CD4-positive, alpha-beta T cell treated with Interleukin-15 for 1 hour (primary cell): ENCODE measurements around the gene HTR4.

ENCODE experiments used
- DNase-seq: peaks from one replicate; pipeline ENCODE4 v3.0.0-alpha.2; 2020

HTR4 gene

DNA sequence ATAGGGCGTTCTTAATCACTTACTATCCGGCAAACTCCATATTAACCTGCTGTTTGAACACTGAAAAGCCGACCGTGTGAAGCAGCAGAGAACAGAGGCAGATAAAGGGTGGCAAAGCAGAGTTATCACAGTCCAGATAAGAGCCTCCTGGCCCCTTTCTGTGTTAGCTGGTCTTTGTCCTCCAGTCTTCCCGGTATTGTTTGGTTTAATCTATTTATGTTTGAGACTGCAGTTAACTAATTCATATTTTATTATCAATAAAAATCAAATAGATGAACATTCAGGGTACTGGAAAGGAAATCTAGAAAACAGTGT is 6.0 kb upstream of the HTR4 start:
- DNase-seq: no peak

DNA sequence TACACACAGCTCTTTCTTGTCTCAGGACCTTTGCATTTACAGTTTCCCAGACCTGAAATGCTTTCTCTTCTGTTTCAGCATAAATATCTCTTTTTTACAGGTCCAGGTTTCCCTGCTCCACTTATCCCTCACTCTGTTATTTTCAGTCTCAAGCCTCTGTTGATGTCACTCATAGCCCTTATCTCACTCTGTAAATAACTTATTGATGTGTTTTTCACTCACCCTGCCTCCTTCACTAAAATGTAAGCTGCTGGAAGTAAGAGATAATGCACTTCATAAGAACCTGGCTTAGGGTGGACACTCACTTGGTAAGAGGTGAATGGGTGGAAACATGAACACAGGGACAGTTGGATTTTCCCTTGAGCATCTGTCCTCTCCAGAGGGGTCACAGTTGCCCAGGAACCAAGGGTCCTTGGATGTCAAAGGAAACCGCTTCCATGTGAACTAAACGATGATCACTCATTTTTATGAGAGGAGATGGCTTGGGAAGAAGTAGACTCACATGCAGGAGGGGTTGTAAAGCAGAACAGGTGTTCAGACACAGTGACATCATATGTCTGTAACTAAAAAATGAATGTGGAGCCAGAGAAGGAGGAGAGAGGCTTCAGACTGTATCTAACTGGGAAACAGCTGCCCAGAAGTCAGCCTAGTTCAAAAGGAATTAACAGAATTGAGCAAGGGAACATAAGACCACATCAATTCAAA is 5.5 kb upstream of the HTR4 start:
- no peak for DNase-seq

DNA sequence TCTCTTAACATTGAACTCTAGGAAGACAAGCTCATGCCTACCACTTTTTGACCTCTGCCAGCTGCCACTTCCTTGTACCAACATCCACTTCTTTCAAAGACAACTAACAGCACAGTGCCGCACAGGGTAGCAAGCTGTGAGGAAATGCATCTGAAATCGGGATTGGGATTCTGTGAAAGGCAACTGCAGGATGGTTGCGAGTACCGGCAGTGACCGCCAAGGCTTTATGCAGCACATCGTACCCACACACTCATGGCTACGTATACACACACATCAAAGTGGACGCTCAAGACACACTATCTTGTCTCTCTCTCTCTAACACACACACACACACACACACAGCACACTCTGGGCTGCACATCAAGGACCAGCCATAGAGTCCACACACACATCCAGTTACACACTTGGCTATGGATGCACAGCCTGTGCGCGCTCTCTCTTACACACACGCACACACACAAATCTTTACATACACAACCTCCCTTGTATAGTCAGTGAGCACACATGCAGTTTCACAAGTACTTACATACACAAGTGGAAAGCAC is 964 bp downstream of the HTR4 start:
- DNase-seq: no peak

DNA sequence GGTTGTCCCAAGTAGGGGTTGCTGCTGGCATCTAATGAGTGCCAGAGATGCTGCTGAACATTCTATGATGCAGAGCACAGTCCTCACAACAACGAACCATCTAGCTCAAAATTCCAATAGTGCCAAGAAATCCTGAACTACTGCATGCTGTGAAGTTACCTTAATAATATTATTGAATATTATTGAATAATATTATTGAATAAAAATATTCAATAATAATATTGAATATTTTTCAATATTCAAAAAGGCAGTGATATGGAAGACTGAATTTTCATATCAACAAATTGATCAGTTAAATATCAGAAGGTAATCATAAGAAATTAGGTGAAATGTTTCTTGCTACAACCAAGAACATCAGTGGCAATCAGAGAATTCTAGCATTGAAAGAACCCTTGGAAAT is 2.8 kb downstream of the HTR4 start:
- no peak for DNase-seq

GRCh38 chr5:148645527-148645926 is 8.8 kb downstream of the HTR4 start:
- DNase-seq: no peak

DNA sequence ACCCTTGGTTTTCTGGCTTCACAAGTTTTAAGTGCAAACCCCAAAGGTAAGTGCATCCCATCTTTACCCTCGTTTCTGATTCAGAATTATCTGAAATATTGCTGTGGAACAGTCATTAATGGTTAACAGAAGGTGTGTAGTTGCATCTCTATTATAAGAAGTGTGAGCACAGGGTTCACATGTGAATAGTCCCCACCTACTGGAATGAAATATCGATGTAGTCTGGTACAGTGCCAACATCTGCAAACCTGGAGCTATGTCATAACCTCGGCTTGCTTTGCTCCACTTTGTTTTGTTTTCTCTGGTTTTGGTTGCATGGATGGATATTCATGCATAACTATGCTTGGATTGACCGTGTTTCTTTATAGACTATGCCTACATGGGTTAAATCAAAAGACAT is 12.6 kb downstream of the HTR4 start:
- no peak for DNase-seq

GRCh38 chr5:148640471-148640870 is 13.9 kb downstream of the HTR4 start:
- DNase-seq: no peak

DNA sequence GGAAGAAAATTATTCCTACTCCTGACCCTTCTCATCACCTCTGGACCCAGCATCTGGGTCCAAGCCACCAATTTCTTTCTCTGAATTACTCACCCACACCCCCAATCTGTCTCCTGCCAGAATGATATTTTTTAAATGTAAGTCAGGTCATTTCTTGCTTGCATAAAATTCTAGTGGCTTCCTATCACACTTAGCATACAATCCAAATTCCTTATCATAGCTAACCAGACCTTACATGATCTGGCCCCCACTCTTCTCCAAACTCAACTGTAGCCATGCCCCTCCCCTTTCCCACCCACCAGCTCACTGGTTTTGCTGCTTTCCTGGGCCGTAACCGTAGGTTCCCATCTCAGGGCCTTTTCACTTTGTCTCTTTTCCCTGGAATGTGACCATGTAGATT is 15.2 kb downstream of the HTR4 start:
- no peak for DNase-seq

DNA sequence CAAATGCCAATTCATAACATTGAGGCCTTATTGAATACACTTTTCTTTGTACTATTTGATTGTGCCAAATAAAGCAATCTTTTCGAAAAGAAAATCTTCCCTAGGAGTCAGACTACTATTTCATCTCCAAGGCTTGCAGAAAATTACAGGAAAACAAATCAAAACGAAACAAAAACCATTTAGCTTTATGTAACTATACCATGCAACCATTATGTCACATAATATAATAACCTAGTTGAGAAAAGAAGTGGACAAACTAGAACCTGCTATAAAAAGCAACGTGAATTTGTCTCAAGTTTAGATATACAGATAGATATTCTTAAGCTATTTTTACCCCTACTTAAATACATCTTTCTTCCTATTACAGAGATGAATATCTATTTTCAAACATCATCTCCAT is 18.0 kb downstream of the HTR4 start:
- DNase-seq: no peak

DNA sequence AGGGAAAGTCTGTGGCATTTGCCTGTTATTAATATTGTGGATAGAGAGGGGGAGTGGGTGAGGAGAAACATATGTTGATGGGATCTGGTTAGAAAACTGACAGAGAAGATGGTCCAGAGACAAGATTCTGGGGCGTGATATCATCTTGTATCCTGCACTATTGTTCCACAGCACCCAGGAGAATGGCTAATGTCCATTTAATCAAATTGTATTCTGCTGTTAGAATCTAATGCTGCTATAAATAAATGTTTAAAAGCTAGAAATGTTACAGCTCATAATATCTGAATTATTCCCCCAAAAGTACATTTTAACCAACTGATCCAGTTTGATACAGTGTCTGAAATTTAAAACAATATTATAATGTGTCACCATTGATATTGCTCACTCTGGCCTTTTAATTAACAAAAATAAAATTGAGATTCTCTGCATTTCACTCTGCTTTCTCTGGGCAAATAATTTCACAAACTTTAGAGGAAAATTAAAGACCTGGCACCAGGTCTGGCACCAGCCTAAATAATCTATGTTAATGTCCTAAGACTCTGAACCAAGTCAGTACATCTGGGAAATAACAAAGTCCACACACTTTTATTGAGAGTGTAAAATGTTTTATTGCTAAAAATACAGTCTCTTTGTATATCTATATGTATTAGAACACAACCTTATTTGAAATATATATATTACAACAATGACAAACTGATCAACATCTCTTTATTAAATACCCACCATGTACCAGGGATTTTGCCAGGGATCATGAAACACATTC is 18.8 kb downstream of the HTR4 start:
- no peak for DNase-seq

GRCh38 chr5:148633067-148633377 is 21.3 kb downstream of the HTR4 start:
- no peak for DNase-seq

DNA sequence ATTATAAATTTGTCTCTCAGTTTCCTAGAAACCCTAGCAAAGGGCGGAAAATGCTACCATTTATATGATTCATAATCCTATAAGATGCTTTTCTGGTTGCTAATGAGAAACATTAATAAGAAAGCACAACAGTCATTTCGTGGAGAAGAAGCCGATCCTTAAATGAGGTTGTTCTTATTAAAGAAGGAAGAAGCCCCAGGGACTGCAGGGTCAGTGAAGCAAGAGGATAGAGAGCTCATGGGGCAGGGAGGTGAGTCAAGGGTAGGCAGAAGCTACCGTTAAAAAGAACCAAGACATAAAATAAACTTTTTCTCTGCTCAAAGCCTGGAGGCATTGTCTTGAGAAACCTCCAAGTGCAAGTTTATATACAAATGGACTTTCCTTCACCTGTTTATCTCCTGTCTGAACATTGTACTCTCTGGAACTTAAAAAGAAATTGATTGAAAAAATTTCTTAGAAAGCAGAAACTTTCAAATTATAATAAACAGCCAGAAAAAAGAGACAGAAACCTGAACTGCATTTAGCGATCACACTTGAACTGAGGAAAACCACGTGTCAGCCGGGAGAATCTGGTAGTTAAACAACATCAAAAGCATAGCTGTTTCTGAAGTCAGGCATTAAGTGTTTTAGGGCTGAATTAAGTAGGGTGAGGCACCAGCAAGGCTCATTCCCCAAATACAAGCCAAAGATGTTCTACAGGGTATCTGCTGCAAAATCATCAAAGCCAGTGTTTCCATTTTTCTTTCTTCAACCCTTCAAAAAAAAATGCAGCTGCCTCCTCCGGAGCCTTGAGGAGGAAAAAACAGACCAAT is 21.9 kb downstream of the HTR4 start:
- no peak for DNase-seq

DNA sequence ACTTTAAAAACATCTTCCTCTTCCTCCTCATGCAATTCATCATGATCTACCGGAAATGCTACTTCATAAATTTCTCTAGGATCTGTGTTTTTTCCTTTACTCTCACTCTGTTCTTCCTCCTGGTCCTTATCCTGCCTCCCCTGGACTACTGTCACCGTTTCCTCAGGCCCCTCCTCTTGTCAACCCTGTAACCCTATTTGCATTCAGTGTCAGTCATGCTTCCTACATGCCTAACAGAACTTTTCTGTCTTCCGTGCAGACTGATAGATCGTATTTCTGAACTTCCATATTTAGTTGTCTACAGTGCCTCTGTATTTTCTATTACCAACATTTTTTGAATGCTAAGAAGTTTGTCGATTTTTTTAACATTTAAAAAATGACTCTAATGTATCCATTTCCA is 27.3 kb downstream of the HTR4 start:
- no peak for DNase-seq

GRCh38 chr5:148626081-148626613 is 28.2 kb downstream of the HTR4 start:
- DNase-seq: no peak

- DNase-seq: no peak
Observed at GRCh38 chr5:148625250-148625649, 29.1 kb downstream of the HTR4 start.

GRCh38 chr5:148623741-148624140 is 30.6 kb downstream of the HTR4 start:
- no peak for DNase-seq

- DNase-seq: no peak
Observed at GRCh38 chr5:148623101-148623500, 31.2 kb downstream of the HTR4 start.

DNA sequence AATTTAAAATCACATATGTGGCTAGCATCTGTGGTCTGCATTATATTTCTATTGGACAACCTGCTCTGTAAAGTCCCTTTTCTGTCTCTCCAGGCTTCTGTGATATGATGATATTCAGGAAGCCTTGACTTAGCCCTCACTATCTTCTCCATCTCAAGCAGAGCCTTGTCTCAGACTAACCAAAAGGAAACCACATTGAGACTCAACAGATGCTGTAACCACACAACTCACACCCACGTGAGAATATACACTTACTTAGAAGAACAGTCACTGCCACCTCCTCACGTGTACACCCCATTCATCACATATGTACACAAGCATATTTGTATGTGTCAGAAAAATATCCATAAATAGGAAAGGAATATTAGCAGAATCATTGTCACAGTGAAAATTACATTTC is 33.6 kb downstream of the HTR4 start:
- no peak for DNase-seq

GRCh38 chr5:148620091-148620490 is 34.2 kb downstream of the HTR4 start:
- DNase-seq: no peak

GRCh38 chr5:148619484-148619883 is 34.8 kb downstream of the HTR4 start:
- DNase-seq: no peak

- DNase-seq: no peak
Observed at GRCh38 chr5:148615644-148616275, 38.6 kb downstream of the HTR4 start.

- DNase-seq: no peak
Observed at GRCh38 chr5:148607406-148607805, 46.9 kb downstream of the HTR4 start.

DNA sequence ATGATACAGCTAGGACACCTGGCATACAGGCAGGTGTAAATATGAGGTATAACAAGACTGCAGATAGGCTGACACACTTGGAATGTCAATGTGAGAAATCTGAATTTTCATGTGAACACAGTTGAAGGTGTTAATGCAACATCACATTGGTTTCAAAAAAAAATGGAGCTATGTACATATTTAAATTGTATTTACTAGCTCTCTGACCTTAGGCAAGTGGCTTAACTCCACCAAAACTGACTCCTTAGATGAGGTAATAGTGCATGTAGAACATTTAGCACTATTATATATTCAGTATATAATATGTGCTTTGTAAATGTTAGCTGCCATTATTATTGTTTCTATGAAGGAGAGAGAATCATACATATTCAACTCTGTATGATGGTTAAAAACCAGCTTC is 48.0 kb downstream of the HTR4 start:
- no peak for DNase-seq
